Activated CD8-positive, alpha-beta T cell treated with anti-CD3 and anti-CD28 coated beads for 36 hours (primary cell): ENCODE measurements around the gene MLF2. TPM values are rescaled to one million over a fixed set of nuclear protein-coding genes. Genes with fewer than 3 reads are reported as not detected.
A peak's percentile ranks its signal among the peaks of the same experiment; 100 is the strongest.

ENCODE experiments used
- ATAC-seq: fragments of 200-7000 bp; cut with Tn5 transposase; one replicate; pipeline ENCODE4 v1.10.0; 2021; ENCODE audit warnings: mild to moderate bottlenecking, moderate library complexity
- CTCF ChIA-PET: fragments of 350-600 bp; sonication (Branson Sonifier 250); formaldehyde crosslinking; loops from one replicate; lab custom pipeline; 2021; ENCODE audit warnings: antibody characterized with exemption; lab: Charles Lee
- POLR2A ChIA-PET: fragments of 350-600 bp; sonication (Branson Sonifier 250); formaldehyde crosslinking; loops from one replicate; lab custom pipeline; 2021; ENCODE audit warnings: antibody characterized with exemption; lab: Charles Lee
- DNase-seq: peaks from one replicate; pipeline ENCODE4 v3.0.0-alpha.2; 2020
- H3K27ac Mint-ChIP-seq: one replicate; pipeline ENCODE4 v1.8.0; 2021; ENCODE audit warnings: mild to moderate bottlenecking, mixed read lengths
- H3K27me3 Mint-ChIP-seq: one replicate; pipeline ENCODE4 v1.8.0; 2021; ENCODE audit warnings: mixed read lengths
- H3K36me3 Mint-ChIP-seq: one replicate; pipeline ENCODE4 v1.8.0; 2021; ENCODE audit warnings: low read depth, mixed read lengths
- H3K4me1 Mint-ChIP-seq: one replicate; pipeline ENCODE4 v1.8.0; 2021; ENCODE audit warnings: low read depth, mixed read lengths
- H3K4me3 Mint-ChIP-seq: one replicate; pipeline ENCODE4 v1.8.0; 2021; ENCODE audit warnings: mild to moderate bottlenecking, moderate library complexity, mixed read lengths
- H3K9me3 Mint-ChIP-seq: one replicate; pipeline ENCODE4 v1.8.0; 2021; ENCODE audit warnings: mixed read lengths
- intact Hi-C: fragments of 100-400 bp; cut with micrococcal nuclease; formaldehyde crosslinking; loops from one replicate; pipeline ENCODE4 v1.10.0; 2022
- total RNA-seq, 2 experiments: library from RNA; stranded (reverse); gene quantifications; one replicate each; pipeline ENCODE4 v1.2.3, GENCODE V29; 2021
- TF ChIP-seq, protein P1 (sequence below): fragments of 200-600 bp; IDR thresholded peaks from one replicate; pipeline ENCODE4 v1.8.0; 2022; ENCODE audit warnings: antibody characterized with exemption, mild to moderate bottlenecking

Gene MLF2
- total RNA-seq, 2 experiments from 2014 or later, result 149 to 151 TPM

DNA sequence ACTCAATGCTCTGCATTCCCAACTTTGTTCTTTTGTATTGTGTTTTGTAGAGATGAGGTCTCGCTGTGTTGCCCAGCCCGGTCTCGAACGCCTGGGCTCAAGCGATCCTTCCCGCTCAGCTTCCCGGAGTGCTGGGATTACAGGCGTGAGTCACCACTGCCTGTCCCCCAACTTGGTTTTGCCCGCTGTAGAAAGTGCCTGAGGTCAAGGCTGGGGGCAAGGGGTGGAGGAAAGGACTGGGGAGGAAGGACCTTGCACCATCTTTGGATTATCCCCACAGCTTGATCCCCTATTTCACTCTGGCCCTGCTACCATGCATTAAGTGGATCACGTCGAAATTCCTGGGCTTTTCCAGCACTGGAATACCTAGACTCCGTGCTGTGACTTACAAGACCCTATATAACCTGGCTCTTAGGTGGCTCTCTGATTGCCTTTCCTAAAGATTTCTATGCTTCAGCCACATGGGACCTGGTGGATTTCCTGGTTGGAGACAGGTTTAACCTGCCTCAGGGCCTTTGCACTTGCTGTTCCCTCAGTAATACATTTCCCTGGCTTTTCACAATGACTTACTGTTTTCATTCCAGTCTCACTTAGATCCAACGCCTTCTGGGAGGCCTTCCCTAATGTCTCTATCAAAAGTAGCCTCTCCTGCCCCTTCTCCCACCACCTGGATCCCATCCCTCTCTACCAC is 51.7 kb downstream of the MLF2 start:
- TF ChIP-seq, protein P1, sequence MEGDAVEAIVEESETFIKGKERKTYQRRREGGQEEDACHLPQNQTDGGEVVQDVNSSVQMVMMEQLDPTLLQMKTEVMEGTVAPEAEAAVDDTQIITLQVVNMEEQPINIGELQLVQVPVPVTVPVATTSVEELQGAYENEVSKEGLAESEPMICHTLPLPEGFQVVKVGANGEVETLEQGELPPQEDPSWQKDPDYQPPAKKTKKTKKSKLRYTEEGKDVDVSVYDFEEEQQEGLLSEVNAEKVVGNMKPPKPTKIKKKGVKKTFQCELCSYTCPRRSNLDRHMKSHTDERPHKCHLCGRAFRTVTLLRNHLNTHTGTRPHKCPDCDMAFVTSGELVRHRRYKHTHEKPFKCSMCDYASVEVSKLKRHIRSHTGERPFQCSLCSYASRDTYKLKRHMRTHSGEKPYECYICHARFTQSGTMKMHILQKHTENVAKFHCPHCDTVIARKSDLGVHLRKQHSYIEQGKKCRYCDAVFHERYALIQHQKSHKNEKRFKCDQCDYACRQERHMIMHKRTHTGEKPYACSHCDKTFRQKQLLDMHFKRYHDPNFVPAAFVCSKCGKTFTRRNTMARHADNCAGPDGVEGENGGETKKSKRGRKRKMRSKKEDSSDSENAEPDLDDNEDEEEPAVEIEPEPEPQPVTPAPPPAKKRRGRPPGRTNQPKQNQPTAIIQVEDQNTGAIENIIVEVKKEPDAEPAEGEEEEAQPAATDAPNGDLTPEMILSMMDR, result no peak
- peaks cover 13% of the 10 kb centered on the region for H3K4me1 Mint-ChIP-seq
- peaks cover 52% of the 10 kb centered on the region for H3K27me3 Mint-ChIP-seq
- intact Hi-C loops, result no loop called here
- H3K9me3 Mint-ChIP-seq, result no peaks in the 10 kb centered on the region
- H3K36me3 Mint-ChIP-seq, result no peaks in the 10 kb centered on the region
- ChIA-PET CTCF (interaction anchor here (1.3 kb wide), 1 partner anchor 80 kb away, joined by 3 read pairs; no protein-coding TSS in a partner anchor), POLR2A (interaction anchor here (0.7 kb wide), 1 partner anchor 49 kb away, joined by 3 read pairs; no protein-coding TSS in a partner anchor)
- peak overlapping the region; percentile 63 for H3K4me3 Mint-ChIP-seq
- ATAC-seq (no peak), DNase-seq (no peak)
- H3K27ac Mint-ChIP-seq, result no peak overlapping the region

GRCh38 chr12:6700646-6701051 is 52.3 kb downstream of the MLF2 start, which contains the start of gene PIANP:
Gene PIANP, minus strand, starts transcription at chr12:6700815. Its CDS starts 2,754 bp downstream, at chr12:6698061.
- POLR2A ChIA-PET, result interaction anchor here (0.7 to 0.8 kb wide), 2 partner anchors 12 to 49 kb away, joined by 3 to 4 read pairs; partner anchors contain the start of gene ZNF384
- intact Hi-C loops, result no loop called here

GRCh38 chr12:6699989-6700645 is 52.8 kb downstream of the MLF2 start:
- peaks cover 50% of the 10 kb centered on the region for H3K27me3 Mint-ChIP-seq

More at GRCh38 chr12:6700646-6701051, 52.3 kb downstream of the MLF2 start, which contains the start of gene PIANP:
- Mint-ChIP-seq H3K27me3 (peaks cover 52% of the 10 kb centered on the region), H3K27ac (no peak within 1 kb of the TSS), H3K36me3 (no peaks in the 10 kb centered on the region), H3K4me3 (peak within 1 kb of the TSS; percentile 63), H3K4me1 (peaks cover 13% of the 10 kb centered on the region), H3K9me3 (no peaks in the 10 kb centered on the region)
- TF ChIP-seq, protein P1, result no peak
- CTCF ChIA-PET, result interaction anchor here (2.7 kb wide), 1 partner anchor 23 kb away, joined by 10 read pairs; the partner anchor contains the start of gene COPS7A
- DNase-seq (peak; percentile 49), ATAC-seq (peak; percentile 73)

DNA sequence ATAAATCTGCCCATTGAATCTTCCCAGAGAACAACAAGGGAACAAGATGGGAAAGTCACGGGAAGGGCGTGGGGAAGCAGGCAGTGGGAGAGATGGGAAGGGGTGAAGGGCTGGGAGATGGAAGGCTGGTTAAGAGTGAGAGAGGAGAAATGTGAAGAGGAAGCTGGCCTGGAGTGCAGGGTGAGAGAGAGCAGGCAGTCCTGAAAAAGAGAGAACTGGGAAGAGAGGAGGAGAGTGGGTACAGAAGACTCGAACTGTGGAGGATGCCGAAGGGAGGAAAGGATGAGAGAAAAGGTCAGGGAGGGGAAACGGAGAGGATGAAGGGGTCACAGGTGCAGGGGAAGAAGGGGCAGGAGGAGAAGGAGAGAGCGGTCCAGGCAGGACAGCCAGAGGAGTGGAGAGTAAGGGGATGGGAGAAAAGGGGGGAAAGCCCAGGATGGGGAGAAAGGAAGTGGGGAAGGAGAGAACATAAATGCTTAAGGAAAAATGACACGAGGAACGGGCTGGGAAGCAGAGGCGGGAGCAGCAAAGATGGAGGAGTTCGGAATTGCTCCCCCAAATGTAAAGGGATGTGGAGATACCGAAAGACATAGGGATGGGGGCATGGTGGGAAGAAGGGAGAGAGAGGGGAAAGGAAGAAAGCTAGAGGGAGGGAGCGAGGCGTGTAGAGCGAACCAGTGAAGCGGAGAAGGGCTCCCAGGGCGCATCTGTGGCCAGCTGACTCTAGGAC is 53.5 kb downstream of the MLF2 start:
- H3K4me1 Mint-ChIP-seq, result peaks cover 13% of the 10 kb centered on the region
- ATAC-seq (no peak), DNase-seq (no peak)
- H3K27ac Mint-ChIP-seq, result no peak overlapping the region
- H3K4me3 Mint-ChIP-seq, result peak overlapping the region; percentile 51
- no peaks in the 10 kb centered on the region for H3K36me3 Mint-ChIP-seq
- TF ChIP-seq, protein P1, result no peak
- ChIA-PET CTCF (interaction anchor here (0.9 to 2.8 kb wide), 4 partner anchors 9 to 79 kb away, joined by 3 to 13 read pairs (median 6); partner anchors contain the start of genes COPS7A and ZNF384), POLR2A (interaction anchor here (0.7 to 0.8 kb wide), 2 partner anchors 10 to 15 kb away, joined by 3 to 4 read pairs; partner anchors contain the start of gene ZNF384)
- intact Hi-C loops, result no loop called here
- peaks cover 47% of the 10 kb centered on the region for H3K27me3 Mint-ChIP-seq
- H3K9me3 Mint-ChIP-seq, result no peaks in the 10 kb centered on the region

More at GRCh38 chr12:6699989-6700645, 52.8 kb downstream of the MLF2 start:
- Mint-ChIP-seq H3K27ac (no peak overlapping the region), H3K36me3 (no peaks in the 10 kb centered on the region), H3K4me1 (peaks cover 13% of the 10 kb centered on the region), H3K4me3 (peak overlapping the region; percentile 51), H3K9me3 (no peaks in the 10 kb centered on the region)
- intact Hi-C loops, result no loop called here
- DNase-seq (peak; percentile 33), ATAC-seq (peak; percentile 46)
- ChIA-PET POLR2A (interaction anchor here (0.8 kb wide), 1 partner anchor 11 kb away, joined by 4 read pairs; the partner anchor contains the start of gene ZNF384), CTCF (interaction anchor here (2.7 to 2.8 kb wide), 2 partner anchors 10 to 23 kb away, joined by 10 to 13 read pairs; partner anchors contain the start of genes COPS7A and ZNF384)
- TF ChIP-seq, protein P1, result no peak
